HCT116 (cell line): Measurements from ENCODE around the gene ADGRB2. TPM values are rescaled to one million over a fixed set of nuclear protein-coding genes. Genes with fewer than 3 reads are reported as not detected.
A peak's percentile ranks its signal among the peaks of the same experiment; 100 is the strongest.

Source experiments
- ATAC-seq: fragments of 200-7000 bp; cut with Tn5 transposase; 2 replicates; pipeline ENCODE4 v1.9.1; 2020; ENCODE audit warnings: mild to moderate bottlenecking, moderate library complexity
- BruUV-seq: library from RNA; stranded (reverse); fragments of 400-500 nt; replicated peaks from 2 replicates; lab custom pipeline; 2021; lab: Mats Ljungman, UMichigan
- CTCF ChIA-PET: fragments of 300-600 bp; sonication (Branson Sonifier 250); formaldehyde crosslinking; loops from one replicate; lab custom pipeline; 2021; ENCODE audit warnings: antibody characterized with exemption; lab: Charles Lee
- POLR2A ChIA-PET: fragments of 300-600, 350-600 bp; sonication (Branson Sonifier 250); formaldehyde crosslinking; loops from one replicate; lab custom pipeline; 2021; ENCODE audit warnings: antibody characterized with exemption; lab: Charles Lee
- RAD21 ChIA-PET, 2 experiments: fragments of 300-600 bp; sonication (Branson Sonifier 250); formaldehyde crosslinking; loops; one replicate each; lab custom pipeline; 2023; ENCODE audit warnings: low total read pairs in 2 of 2; ENCODE audit not compliant: uncharacterized antibody in 2 of 2, unreplicated experiment in 2 of 2, low non-redundant PET in 1 of 2; lab: Charles Lee
- DNase-seq: peaks from one replicate; pipeline ENCODE4 v3.0.0-alpha.2; 2010; ENCODE audit warnings: low read depth, low spot score
- H2AFZ ChIP-seq: fragments of 200-600 bp; shearing (Covaris generic), sonication (generic); 2 replicates; pipeline ENCODE4 v1.6.1; 2017; ENCODE audit warnings: low read depth, mixed run types, mixed read lengths, antibody characterized with exemption, low read length; ENCODE audit not compliant: poor library complexity, severe bottlenecking
- H3K27ac ChIP-seq: 2 replicates; pipeline ENCODE4 v1.5.1; 2012; ENCODE audit warnings: low read depth, low read length
- H3K27me3 ChIP-seq: fragments of 200-600 bp; sonication (generic); 2 replicates; pipeline ENCODE4 v1.6.1; 2016; ENCODE audit warnings: mixed run types, low read length, mixed read lengths; ENCODE audit not compliant: insufficient read depth
- H3K36me3 ChIP-seq, 2 experiments: fragments of 200-500 bp in 1 of 2; fragments of 200-600 bp in 1 of 2; sonication (Bioruptor generic) in 1 of 2; sonication (generic) in 1 of 2; 2 replicates each; pipeline versions ENCODE4 v1.5.1 to v1.6.1; 2014 to 2016; ENCODE audit warnings: low read length in 2 of 2, inconsistent platforms in 1 of 2, mixed read lengths in 1 of 2, mixed run types in 1 of 2; ENCODE audit not compliant: insufficient read depth in 2 of 2, control insufficient read depth in 1 of 2
- H3K4me1 ChIP-seq, 2 experiments: fragments of 200-600 bp in 1 of 2; sonication (generic) in 1 of 2; 2 replicates each; pipeline versions ENCODE4 v1.5.1 to v1.6.1; 2012 to 2017; ENCODE audit warnings: low read length in 2 of 2, inconsistent platforms in 1 of 2, mild to moderate bottlenecking in 1 of 2, mixed read lengths in 1 of 2, mixed run types in 1 of 2, moderate library complexity in 1 of 2; ENCODE audit not compliant: insufficient read depth in 2 of 2, control insufficient read depth in 1 of 2
- H3K4me2 ChIP-seq: fragments of 200-600 bp; sonication (generic); 2 replicates; pipeline ENCODE4 v1.6.1; 2017; ENCODE audit warnings: mixed run types, low read length, mixed read lengths
- H3K4me3 ChIP-seq, 2 experiments: fragments of 200-600 bp in 1 of 2; sonication (generic) in 1 of 2; replicated peaks in 1 of 2; 2 replicates each; pipeline ENCODE4 v1.5.1; 2011 to 2016; ENCODE audit warnings: low read length in 2 of 2, control low read depth in 1 of 2, low read depth in 1 of 2, mild to moderate bottlenecking in 1 of 2, mixed read lengths in 1 of 2, mixed run types in 1 of 2
- H3K79me2 ChIP-seq: fragments of 200-600 bp; sonication (generic); 2 replicates; pipeline ENCODE4 v1.6.1; 2017; ENCODE audit warnings: mild to moderate bottlenecking, mixed run types, low read length, moderate library complexity, mixed read lengths; ENCODE audit not compliant: insufficient read depth
- H3K9ac ChIP-seq: fragments of 200-600 bp; sonication (generic); 2 replicates; pipeline ENCODE4 v1.6.1; 2016; ENCODE audit warnings: low read length, mixed read lengths
- H3K9me2 ChIP-seq: fragments of 200-600 bp; sonication (generic), shearing (Covaris generic); 2 replicates; pipeline ENCODE4 v1.6.1; 2017; ENCODE audit warnings: mixed run types, mild to moderate bottlenecking, moderate library complexity; ENCODE audit not compliant: insufficient read depth
- H3K9me3 ChIP-seq, 2 experiments: fragments of 200-500 bp in 1 of 2; fragments of 200-600 bp in 1 of 2; sonication (Bioruptor generic) in 1 of 2; sonication (generic) in 1 of 2; 2 replicates each; pipeline ENCODE4 v1.6.1; 2014 to 2017; ENCODE audit warnings: low read length in 2 of 2, mixed read lengths in 2 of 2, inconsistent platforms in 1 of 2, low read depth in 1 of 2, mild to moderate bottlenecking in 1 of 2, mixed run types in 1 of 2, moderate library complexity in 1 of 2; ENCODE audit not compliant: control insufficient read depth in 1 of 2, insufficient read depth in 1 of 2
- H4K20me1 ChIP-seq: fragments of 200-600 bp; sonication (generic), shearing (Covaris generic); 2 replicates; pipeline ENCODE4 v1.6.1; 2017; ENCODE audit warnings: mixed run types, mild to moderate bottlenecking, moderate library complexity; ENCODE audit not compliant: insufficient read depth
- ATF3 ChIP-seq: IDR thresholded peaks from 2 replicates; pipeline ENCODE4 v1.6.1; 2012
- EZH2phosphoT487 ChIP-seq: fragments of 200-600 bp; IDR thresholded peaks from 2 replicates; pipeline ENCODE4 v1.6.1; 2018; ENCODE audit warnings: antibody characterized with exemption, borderline replicate concordance
- RAD21 ChIP-seq: IDR thresholded peaks from 2 replicates; pipeline ENCODE4 v1.6.1; 2012; ENCODE audit warnings: low read depth, mild to moderate bottlenecking
- SRF ChIP-seq: IDR thresholded peaks from 2 replicates; pipeline ENCODE4 v1.6.1; 2012; ENCODE audit warnings: low read depth
- TCF7L2 ChIP-seq: IDR thresholded peaks from 2 replicates; pipeline ENCODE4 v1.7.0; 2011; ENCODE audit warnings: borderline replicate concordance, inconsistent platforms; ENCODE audit not compliant: insufficient read depth, insufficient read length; ENCODE audit errors: extremely low read depth
- YY1 ChIP-seq: IDR thresholded peaks from 2 replicates; pipeline ENCODE4 v1.6.1; 2011; ENCODE audit warnings: low read length, low read depth, moderate library complexity, mild to moderate bottlenecking; ENCODE audit not compliant: insufficient replicate concordance; ENCODE audit errors: extremely low read depth
- intact Hi-C: fragments of 100-400 bp; cut with micrococcal nuclease; formaldehyde crosslinking; loops from 2 replicates; pipeline ENCODE4 v1.10.0; 2022
- total RNA-seq: library from RNA; stranded (reverse); gene quantifications from one replicate; pipeline ENCODE4 v1.2.1, GENCODE V29; 2021; ENCODE audit not compliant: unreplicated experiment

The ADGRB2 gene
- total RNA-seq, 1 experiment from 2014 or later = 10.1 TPM

- Histone ChIP-seq H2AFZ (no peak overlapping the region), H4K20me1 (no peaks in the 10 kb centered on the region), H3K36me3 (no peaks in the 10 kb centered on the region), H3K79me2 (no peaks in the 10 kb centered on the region), H3K27me3 (no peaks in the 10 kb centered on the region), H3K4me1 (peaks cover 12 to 44% of the 10 kb centered on the region in 2 experiments), H3K4me3 (no peak overlapping the region), H3K9me3 (no peaks in the 10 kb centered on the region), H3K9ac (no peak overlapping the region), H3K9me2 (no peaks in the 10 kb centered on the region), H3K4me2 (0 out of 2 replicates have a peak overlapping the region, but pooled peaks have one; percentile 3), H3K27ac (no peak overlapping the region)
- ATAC-seq = no peak
- no peak for DNase-seq
- ChIA-PET CTCF (interaction anchor here (1.2 to 2.4 kb wide), 3 partner anchors 11 to 164 kb away, joined by 4 to 8 read pairs (median 5); partner anchors contain the start of gene SPOCD1), RAD21 (interaction anchor here in 1 of 2 experiments (0.7 kb wide), 1 partner anchor 43 kb away, joined by 3 read pairs; no protein-coding TSS in a partner anchor), POLR2A (no interaction called here)
- no TSS peak for BruUV-seq
- intact Hi-C loops = no loop called here
- TF ChIP-seq EZH2phosphoT487 = no peak
- TF ChIP-seq YY1 = no peak
- TF ChIP-seq RAD21 = no peak
- no peak for TF ChIP-seq TCF7L2
- TF ChIP-seq SRF = no peak
- no peak for TF ChIP-seq ATF3
Observed at GRCh38 chr1:31799895-31800673, 35.9 kb upstream of the ADGRB2 start.
